Spleen (tissue), 7 donors: ENCODE measurements around the gene PTX3.

Experiments used
- CTCF ChIP-seq, 11 experiments: fragments of 200-600 bp in 7 of 11; fragments of 450-650 bp in 4 of 11; sonication (generic) in 4 of 11; IDR thresholded peaks in 8 of 11; conservative IDR thresholded peaks in 3 of 11; 1 replicate in 7 of 11; 2 replicates in 4 of 11; pipeline versions ENCODE4 v1.4.0 to v1.8.0; 2016 to 2021; ENCODE audit warnings: antibody characterized with exemption in 11 of 11, inconsistent platforms in 4 of 11, mild to moderate bottlenecking in 1 of 11
- POLR2A ChIP-seq, 3 donors: fragments of 450-650 bp; IDR thresholded peaks; one replicate each; pipeline ENCODE4 v1.5.1; 2017; ENCODE audit warnings: antibody characterized with exemption in 3 of 3, mild to moderate bottlenecking in 1 of 3
- POLR2AphosphoS5 ChIP-seq, 3 donors: sonication (generic); formaldehyde crosslinking; IDR thresholded peaks; one replicate each; pipeline ENCODE4 v1.5.1; 2017; ENCODE audit warnings: antibody characterized with exemption in 3 of 3
- donor health status: DM: no; HTN: no; CAD: no; lungs with moderate emphysema.
- donor health status: DM: no; HTN: no; CAD: no.
- donor health status: DM: no; HTN: no; CAD: no.

DNA sequence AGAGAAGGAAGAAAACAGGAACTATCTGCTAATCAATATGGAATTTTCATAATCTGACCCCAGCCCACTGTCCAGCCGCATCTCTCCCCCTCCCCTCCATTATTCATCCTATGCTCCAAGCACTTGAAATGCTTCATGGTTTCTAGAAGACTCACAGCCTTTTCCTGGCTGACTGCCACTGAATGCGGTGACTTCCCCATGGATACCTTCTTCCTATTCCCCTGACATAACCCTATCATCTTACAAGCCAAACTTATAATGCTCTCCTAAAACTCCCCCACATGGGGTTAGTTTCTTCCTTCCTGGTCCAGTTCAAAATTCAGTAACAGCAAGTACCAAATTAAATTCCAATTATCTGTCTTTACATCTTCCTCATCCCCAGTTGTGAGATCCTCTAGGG is 31.2 kb upstream of the PTX3 start:
- TF ChIP-seq CTCF (IDR thresholded peaks at IDR 0.05 in 8 of 11, conservative IDR thresholded peaks at IDR 0.05 in 3 of 11) (no peak), POLR2AphosphoS5 (IDR thresholded peaks at IDR 0.05) (no peak), POLR2A (IDR thresholded peaks at IDR 0.05) (no peak)
